Measurements from ENCODE around the gene SMIM34. TPM values are rescaled to one million over a fixed set of nuclear protein-coding genes. Genes with fewer than 3 reads are reported as not detected.
"Not testable (repeated sequence)": the region's sequence is repeated elsewhere in the genome, so short reads cannot be mapped to it uniquely, and the experiment has no call there.

SMIM34 gene
- total and polyA plus RNA-seq, 9 donors = 0.19 to 0.39 (median 0.24) TPM; not detected in 5

DNA sequence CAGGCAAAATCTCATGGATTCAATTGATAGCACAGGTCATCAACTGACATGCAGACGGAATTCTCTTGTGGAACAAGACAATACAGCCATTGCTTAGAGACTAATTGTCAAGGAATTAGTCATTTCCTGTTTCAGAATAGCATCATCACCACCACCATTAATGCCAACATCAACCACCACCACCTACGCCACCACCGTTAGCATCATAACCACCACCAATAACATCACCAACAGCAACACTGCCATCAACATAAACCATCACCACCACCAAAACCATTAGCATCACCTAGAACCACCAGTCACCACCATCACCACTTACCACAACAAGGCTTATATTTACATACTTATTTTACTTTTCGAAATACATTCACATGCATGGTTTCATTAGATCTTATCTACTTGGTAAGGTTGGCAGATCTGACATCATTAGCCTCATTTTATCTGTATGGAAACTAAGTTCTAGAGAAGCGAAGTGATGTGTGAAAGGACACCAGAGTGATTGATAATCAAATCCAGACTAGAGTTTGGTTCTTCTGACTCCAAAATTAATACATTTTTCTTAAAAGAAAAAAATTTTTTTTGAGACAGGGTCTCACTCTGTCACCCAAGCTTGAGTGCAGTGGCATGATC lies 6.2 kb downstream of the SMIM34 start:
- H3K27ac ChIP-seq (ENCODE audit: low read length); H3K36me3 ChIP-seq (ENCODE audit: control insufficient read depth, insufficient read depth, low read length); H3K27me3 ChIP-seq (ENCODE audit: control insufficient read depth, insufficient read depth, low read length); H3K9me3 ChIP-seq (replicated peaks; ENCODE audit: control insufficient read depth, low read depth, low read length); H3K4me3 ChIP-seq (ENCODE audit: low read length); H3K4me1 ChIP-seq (ENCODE audit: control insufficient read depth, insufficient read depth, low read length); DNase-seq: not testable (repeated sequence)
- WGBS (ENCODE audit: insufficient coverage) = no CpG with 5 or more reads among the region's 5 CpGs

DNA sequence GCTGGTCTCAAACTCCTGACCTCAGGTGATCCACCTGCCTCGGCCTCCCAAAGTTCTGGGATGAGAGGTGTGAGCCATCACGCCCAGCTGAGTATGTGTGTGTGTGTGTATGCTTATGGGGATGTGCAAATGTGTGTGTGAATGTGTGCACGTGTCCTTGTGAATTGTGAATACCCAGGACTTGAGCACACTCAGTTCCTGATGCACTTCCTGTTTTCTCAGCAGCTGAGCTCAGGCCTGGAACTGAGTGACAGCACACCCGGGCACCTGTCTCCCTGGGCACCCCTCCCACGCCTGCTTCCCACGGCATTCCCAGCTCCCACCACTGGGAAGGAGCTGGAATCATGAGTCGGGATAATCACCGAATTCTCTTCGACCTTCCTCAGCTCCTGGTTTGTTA lies 16.5 kb downstream of the SMIM34 start:
- not testable (repeated sequence) for H3K36me3 ChIP-seq (ENCODE audit: control insufficient read depth, insufficient read depth, low read length); H3K27ac ChIP-seq (ENCODE audit: low read length); H3K4me3 ChIP-seq (ENCODE audit: low read length); H3K27me3 ChIP-seq (ENCODE audit: control insufficient read depth, insufficient read depth, low read length); H3K4me1 ChIP-seq (ENCODE audit: control insufficient read depth, insufficient read depth, low read length); DNase-seq; H3K9me3 ChIP-seq (replicated peaks; ENCODE audit: control insufficient read depth, low read depth, low read length)
- WGBS (ENCODE audit: insufficient coverage) = no CpG with 5 or more reads among the region's 9 CpGs

DNA sequence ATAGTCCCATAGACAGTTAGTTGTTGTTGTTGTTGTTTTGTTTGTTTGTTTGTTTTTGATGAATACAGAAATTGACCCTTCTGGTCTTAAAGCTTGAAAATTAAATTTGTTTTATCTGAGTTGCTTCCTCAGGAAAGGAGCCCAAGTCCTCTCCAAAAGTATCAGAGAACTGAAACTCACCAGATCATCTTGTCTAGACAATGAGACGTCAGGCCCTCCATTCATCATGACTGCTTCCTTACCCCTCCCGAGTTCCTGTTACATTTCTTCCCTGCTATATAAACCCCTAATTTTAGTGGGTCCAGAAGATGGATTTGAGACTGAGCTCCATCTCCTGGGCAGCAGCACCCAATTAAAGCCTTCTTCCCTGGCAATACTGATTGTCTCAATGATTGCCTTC lies 17.1 kb downstream of the SMIM34 start:
- no CpG with 5 or more reads among the region's 2 CpGs for WGBS (ENCODE audit: insufficient coverage)
- not testable (repeated sequence) for H3K27me3 ChIP-seq (ENCODE audit: control insufficient read depth, insufficient read depth, low read length); H3K4me3 ChIP-seq (ENCODE audit: low read length); H3K36me3 ChIP-seq (ENCODE audit: control insufficient read depth, insufficient read depth, low read length); H3K9me3 ChIP-seq (replicated peaks; ENCODE audit: control insufficient read depth, low read depth, low read length); DNase-seq; H3K27ac ChIP-seq (ENCODE audit: low read length); H3K4me1 ChIP-seq (ENCODE audit: control insufficient read depth, insufficient read depth, low read length)

DNA sequence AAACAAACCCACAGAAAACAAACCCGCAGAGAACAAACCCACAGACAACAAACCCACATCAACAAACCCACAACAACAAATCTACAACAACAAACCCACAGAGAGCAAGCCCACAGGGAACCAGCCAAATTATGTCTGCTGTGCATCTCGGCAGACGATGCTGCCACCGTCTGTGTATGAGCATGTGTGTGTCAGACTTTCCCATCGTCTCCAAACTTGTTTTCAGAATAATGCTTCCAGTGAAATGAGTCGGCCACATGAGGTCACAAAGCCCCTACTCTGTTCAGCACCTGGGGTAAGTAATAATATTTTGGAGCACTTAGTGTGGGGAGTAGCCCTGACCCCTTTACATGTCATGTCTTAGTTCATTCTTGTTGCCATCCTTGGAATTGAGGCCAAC lies 17.6 kb downstream of the SMIM34 start:
- not testable (repeated sequence) for DNase-seq; H3K9me3 ChIP-seq (replicated peaks; ENCODE audit: control insufficient read depth, low read depth, low read length); H3K4me3 ChIP-seq (ENCODE audit: low read length); H3K36me3 ChIP-seq (ENCODE audit: control insufficient read depth, insufficient read depth, low read length); H3K4me1 ChIP-seq (ENCODE audit: control insufficient read depth, insufficient read depth, low read length); H3K27ac ChIP-seq (ENCODE audit: low read length); H3K27me3 ChIP-seq (ENCODE audit: control insufficient read depth, insufficient read depth, low read length)
- WGBS (ENCODE audit: insufficient coverage) = no CpG with 5 or more reads among the region's 6 CpGs

DNA sequence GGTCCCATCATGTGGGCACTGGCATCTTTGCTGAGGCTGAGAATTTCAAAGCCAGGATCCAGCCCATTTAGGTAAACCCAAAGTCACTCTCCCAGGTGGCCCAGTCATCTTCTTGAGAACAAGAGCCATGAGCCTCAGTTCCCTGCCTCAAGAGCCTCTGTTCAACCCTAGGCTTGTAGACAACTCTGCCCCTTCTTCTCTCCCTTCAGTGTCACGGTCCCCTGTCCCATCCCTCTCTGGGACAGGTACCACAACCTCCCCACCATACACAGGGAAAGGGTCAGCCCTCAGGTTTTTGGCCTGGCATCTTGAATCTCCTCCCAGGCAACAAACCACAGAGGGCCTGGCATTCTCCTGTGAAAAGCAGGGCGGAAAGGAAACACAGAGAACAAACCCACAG lies 18.1 kb downstream of the SMIM34 start:
- WGBS (ENCODE audit: insufficient coverage) = no CpG with 5 or more reads among the region's 2 CpGs
- not testable (repeated sequence) for DNase-seq; H3K36me3 ChIP-seq (ENCODE audit: control insufficient read depth, insufficient read depth, low read length); H3K9me3 ChIP-seq (replicated peaks; ENCODE audit: control insufficient read depth, low read depth, low read length); H3K4me3 ChIP-seq (ENCODE audit: low read length); H3K4me1 ChIP-seq (ENCODE audit: control insufficient read depth, insufficient read depth, low read length); H3K27me3 ChIP-seq (ENCODE audit: control insufficient read depth, insufficient read depth, low read length); H3K27ac ChIP-seq (ENCODE audit: low read length)

DNA sequence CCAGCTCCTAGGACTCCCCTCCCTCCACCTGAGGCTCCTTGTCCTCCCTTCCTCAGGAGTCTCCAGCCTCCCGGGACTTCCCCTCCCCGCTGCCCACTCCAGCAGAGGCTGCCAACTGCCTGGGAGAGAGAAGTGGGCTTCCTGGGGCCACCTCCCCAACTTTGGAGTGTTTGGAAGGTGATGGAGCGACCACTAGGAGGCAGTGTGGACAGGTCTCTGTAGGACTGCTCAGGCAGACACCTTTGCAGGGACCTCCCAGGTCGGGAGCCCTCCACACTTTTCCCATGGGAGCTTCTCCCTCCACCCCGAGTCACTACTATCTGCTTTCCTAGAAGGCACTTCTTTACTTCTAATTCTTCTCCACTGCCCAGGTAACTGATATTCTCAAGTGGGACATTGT lies 19.0 kb downstream of the SMIM34 start:
- not testable (repeated sequence) for H3K36me3 ChIP-seq (ENCODE audit: control insufficient read depth, insufficient read depth, low read length); H3K27me3 ChIP-seq (ENCODE audit: control insufficient read depth, insufficient read depth, low read length); H3K4me1 ChIP-seq (ENCODE audit: control insufficient read depth, insufficient read depth, low read length); H3K27ac ChIP-seq (ENCODE audit: low read length); H3K4me3 ChIP-seq (ENCODE audit: low read length); DNase-seq; H3K9me3 ChIP-seq (replicated peaks; ENCODE audit: control insufficient read depth, low read depth, low read length)
- WGBS (ENCODE audit: insufficient coverage) = no CpG with 5 or more reads among the region's 5 CpGs

DNA sequence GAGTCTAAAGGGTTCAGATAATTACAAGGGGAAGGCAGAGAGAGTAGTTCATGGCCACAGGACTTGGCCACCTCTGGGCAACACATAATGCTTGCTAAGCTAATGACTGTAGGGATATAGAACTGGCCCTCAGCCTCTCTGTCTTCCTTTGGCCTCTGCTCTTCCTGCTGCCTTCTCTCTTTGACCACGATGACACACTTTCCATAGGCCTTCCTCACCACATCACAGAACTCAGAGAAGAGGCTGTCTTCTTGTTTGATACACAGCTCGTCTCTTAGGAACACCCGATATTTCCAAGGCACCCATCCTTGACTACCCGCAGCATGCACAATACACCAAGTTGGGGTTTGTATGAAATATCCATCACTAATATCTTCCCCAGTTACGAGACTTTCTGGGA lies 23.2 kb downstream of the SMIM34 start:
- not testable (repeated sequence) for H3K36me3 ChIP-seq (ENCODE audit: control insufficient read depth, insufficient read depth, low read length); H3K27ac ChIP-seq (ENCODE audit: low read length); H3K4me3 ChIP-seq (ENCODE audit: low read length); H3K9me3 ChIP-seq (replicated peaks; ENCODE audit: control insufficient read depth, low read depth, low read length); H3K27me3 ChIP-seq (ENCODE audit: control insufficient read depth, insufficient read depth, low read length); H3K4me1 ChIP-seq (ENCODE audit: control insufficient read depth, insufficient read depth, low read length); DNase-seq
- WGBS (ENCODE audit: insufficient coverage) = no CpG with 5 or more reads among the region's 5 CpGs

DNA sequence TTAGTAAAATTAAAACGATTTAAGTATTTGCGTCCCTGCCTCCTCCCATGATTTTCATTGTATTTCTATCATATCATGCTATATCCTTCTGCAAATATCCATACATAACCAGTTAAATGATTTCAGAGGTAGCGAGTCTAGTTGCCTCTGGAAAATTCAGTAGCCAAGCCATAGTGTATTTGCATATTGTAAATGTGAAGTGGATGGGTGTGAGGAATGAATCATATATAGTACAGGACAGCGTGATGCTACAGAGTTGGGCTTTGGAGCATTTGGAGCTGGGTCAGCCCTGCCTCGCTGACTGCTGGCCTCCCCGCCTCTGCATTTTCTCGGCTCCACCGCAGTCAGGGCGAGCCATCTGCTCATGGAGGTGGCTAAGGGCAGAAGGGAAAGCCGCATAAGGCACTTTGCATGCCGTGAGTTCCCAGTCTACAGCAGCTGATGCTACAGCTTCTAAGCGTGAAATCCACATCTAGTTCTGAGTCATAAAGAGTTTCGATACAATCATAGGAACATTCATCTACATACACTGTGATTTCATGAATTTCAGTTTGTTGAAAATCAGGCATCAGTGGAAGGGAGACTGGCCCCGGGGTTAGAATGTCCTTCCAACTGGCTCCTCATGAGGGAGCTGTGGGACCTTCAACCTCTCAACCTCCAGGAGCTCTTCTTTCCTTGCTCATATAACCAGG lies 39.9 kb downstream of the SMIM34 start:
- DNase-seq; H3K36me3 ChIP-seq (ENCODE audit: control insufficient read depth, insufficient read depth, low read length); H3K4me3 ChIP-seq (ENCODE audit: low read length); H3K9me3 ChIP-seq (replicated peaks; ENCODE audit: control insufficient read depth, low read depth, low read length); H3K27ac ChIP-seq (ENCODE audit: low read length); H3K27me3 ChIP-seq (ENCODE audit: control insufficient read depth, insufficient read depth, low read length); H3K4me1 ChIP-seq (ENCODE audit: control insufficient read depth, insufficient read depth, low read length): not testable (repeated sequence)
- WGBS (ENCODE audit: insufficient coverage) = no CpG with 5 or more reads among the region's 14 CpGs

DNA sequence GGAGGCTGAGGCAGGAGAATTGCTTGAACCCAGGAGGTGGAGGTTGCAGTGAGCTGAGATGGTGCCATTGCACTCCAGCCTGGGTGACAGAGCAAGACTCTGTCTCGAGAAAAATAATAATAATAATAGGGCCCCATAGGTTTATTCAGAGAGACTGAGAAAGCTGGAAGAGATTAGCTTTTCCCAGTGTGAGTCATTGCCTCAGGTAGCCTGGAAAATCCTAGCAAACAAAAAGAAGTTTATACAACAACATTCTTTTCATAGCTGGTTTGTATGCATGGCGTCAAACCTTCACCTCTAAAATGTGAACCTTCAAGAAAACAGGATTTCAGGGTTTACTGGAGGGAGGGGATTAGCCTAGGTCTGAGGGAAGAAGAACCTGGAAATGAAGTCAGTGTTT lies 40.6 kb downstream of the SMIM34 start:
- not testable (repeated sequence) for H3K4me1 ChIP-seq (ENCODE audit: control insufficient read depth, insufficient read depth, low read length); H3K27me3 ChIP-seq (ENCODE audit: control insufficient read depth, insufficient read depth, low read length); H3K4me3 ChIP-seq (ENCODE audit: low read length); H3K27ac ChIP-seq (ENCODE audit: low read length); DNase-seq; H3K36me3 ChIP-seq (ENCODE audit: control insufficient read depth, insufficient read depth, low read length); H3K9me3 ChIP-seq (replicated peaks; ENCODE audit: control insufficient read depth, low read depth, low read length)
- WGBS (ENCODE audit: insufficient coverage) = no CpG with 5 or more reads among the region's 2 CpGs

DNA sequence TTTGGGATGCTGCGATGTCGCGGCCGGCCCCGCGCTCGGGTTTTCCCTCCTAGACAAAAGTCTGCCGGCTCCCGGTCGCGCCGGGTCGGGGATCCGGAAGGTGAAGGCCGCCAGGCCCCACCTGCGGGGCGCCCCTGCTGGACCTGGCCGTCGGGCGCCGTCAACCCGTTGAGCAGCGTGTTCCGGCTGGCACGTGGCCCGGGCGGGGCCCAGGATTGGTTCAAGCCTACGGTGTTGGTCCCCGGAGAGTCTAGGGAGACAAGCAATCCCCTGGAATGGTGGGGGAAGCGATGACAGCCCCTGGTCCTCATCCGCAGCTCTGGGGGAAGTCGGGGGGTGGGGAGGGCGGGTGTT lies 48.2 kb downstream of the SMIM34 start:
- not testable (repeated sequence) for H3K4me3 ChIP-seq (ENCODE audit: low read length); H3K36me3 ChIP-seq (ENCODE audit: control insufficient read depth, insufficient read depth, low read length); H3K9me3 ChIP-seq (replicated peaks; ENCODE audit: control insufficient read depth, low read depth, low read length); DNase-seq; H3K27me3 ChIP-seq (ENCODE audit: control insufficient read depth, insufficient read depth, low read length); H3K27ac ChIP-seq (ENCODE audit: low read length); H3K4me1 ChIP-seq (ENCODE audit: control insufficient read depth, insufficient read depth, low read length)
- WGBS (ENCODE audit: insufficient coverage) = no CpG with 5 or more reads among the region's 33 CpGs

Data from muscle of leg (tissue), 11 donors.